GM23338 (cell line): Measurements from ENCODE around the gene NPIPA2.
"Not testable (repeated sequence)": the region's sequence is repeated elsewhere in the genome, so short reads cannot be mapped to it uniquely, and the experiment has no call there.

Experiments used
- CTCF ChIP-seq, 2 experiments: fragments of 200-600 bp in 1 of 2; sonication (generic) in 1 of 2; conservative IDR thresholded peaks; 2 replicates each; pipeline versions ENCODE4 v1.5.1 to v1.6.1; 2016 to 2017; ENCODE audit warnings: antibody characterized with exemption in 2 of 2, low read depth in 2 of 2, mild to moderate bottlenecking in 2 of 2, moderate library complexity in 1 of 2
- EZH2 ChIP-seq: fragments of 200-600 bp; sonication (generic); IDR thresholded peaks from one replicate; pipeline ENCODE4 v1.8.0; 2017; ENCODE audit warnings: antibody characterized with exemption, mild to moderate bottlenecking, low read depth; ENCODE audit not compliant: unreplicated experiment
- POLR2AphosphoS5 ChIP-seq: IDR thresholded peaks from 2 replicates; pipeline ENCODE4 v1.6.1; 2016; ENCODE audit warnings: antibody characterized with exemption, low read depth
- REST ChIP-seq: IDR thresholded peaks from one replicate; pipeline ENCODE4 v1.6.1; 2018; ENCODE audit warnings: antibody characterized with exemption; ENCODE audit not compliant: unreplicated experiment

- not testable (repeated sequence) for TF ChIP-seq CTCF (conservative IDR thresholded peaks at IDR 0.05; ENCODE audit: low read depth in 2 of 2); POLR2AphosphoS5; REST; EZH2
These were observed 1.4 kb upstream of the NPIPA2 start for GRCh38 chr16:14740832-14741385.
